AG04450 (cell line): ENCODE results near the gene CD9. TPM values are rescaled to one million over a fixed set of nuclear protein-coding genes. Genes with fewer than 3 reads are reported as not detected.

Experiments used
- CTCF ChIA-PET: fragments of 300-600, 350-600 bp; formaldehyde crosslinking; extraction: SDS; loops from one replicate; lab custom pipeline; 2022; ENCODE audit warnings: antibody characterized with exemption, inconsistent platforms; lab: Charles Lee
- POLR2A ChIA-PET: fragments of 350-600 bp; formaldehyde crosslinking; extraction: SDS; loops from one replicate; lab custom pipeline; 2021; ENCODE audit warnings: antibody characterized with exemption, inconsistent platforms; lab: Yijun Ruan, JAX
- DNase-seq: peaks from one replicate; pipeline ENCODE4 v3.0.0-alpha.2; 2011; ENCODE audit warnings: low read depth, low spot score
- H3K27ac ChIP-seq: one replicate; pipeline ENCODE4 v1.5.1; 2012; ENCODE audit warnings: low read depth, low read length, control low read depth
- H3K27me3 ChIP-seq: one replicate; pipeline ENCODE4 v1.6.0; 2012; ENCODE audit warnings: low read length; ENCODE audit not compliant: control insufficient read depth, insufficient read depth
- H3K4me3 ChIP-seq: 2 replicates; pipeline ENCODE4 v1.5.1; 2011; ENCODE audit warnings: mild to moderate bottlenecking, low read depth, low read length, control low read depth
- H3K9me3 ChIP-seq: 2 replicates; pipeline ENCODE4 v1.5.1; 2012; ENCODE audit warnings: low read length; ENCODE audit not compliant: control insufficient read depth, insufficient read depth
- CTCF ChIP-seq: IDR thresholded peaks from 2 replicates; pipeline ENCODE4 v1.5.1; 2011; ENCODE audit warnings: low read depth, low read length, control low read depth, inconsistent platforms
- polyA plus RNA-seq: library from polyadenylated mRNA; depleted of rRNA; stranded (reverse); fragments of >200 nt; gene quantifications from 2 replicates; pipeline ENCODE4 v1.2.3, GENCODE V29; 2011

The CD9 gene
- polyA plus RNA-seq, 1 experiment = 177 TPM

- Histone ChIP-seq H3K9me3 (no peaks in the 10 kb centered on the region), H3K27ac (peak overlapping the region; percentile 73), H3K4me3 (no peak overlapping the region), H3K27me3 (no peaks in the 10 kb centered on the region)
- DNase-seq = no peak
- ChIA-PET CTCF (interaction anchor here (1.2 to 1.6 kb wide), 2 partner anchors 15 to 104 kb away, joined by 3 to 7 read pairs; no protein-coding TSS in a partner anchor), POLR2A (no interaction called here)
- TF ChIP-seq CTCF = no peak
Measured at GRCh38 chr12:6180268-6181051, 19.7 kb upstream of the CD9 start.

DNA sequence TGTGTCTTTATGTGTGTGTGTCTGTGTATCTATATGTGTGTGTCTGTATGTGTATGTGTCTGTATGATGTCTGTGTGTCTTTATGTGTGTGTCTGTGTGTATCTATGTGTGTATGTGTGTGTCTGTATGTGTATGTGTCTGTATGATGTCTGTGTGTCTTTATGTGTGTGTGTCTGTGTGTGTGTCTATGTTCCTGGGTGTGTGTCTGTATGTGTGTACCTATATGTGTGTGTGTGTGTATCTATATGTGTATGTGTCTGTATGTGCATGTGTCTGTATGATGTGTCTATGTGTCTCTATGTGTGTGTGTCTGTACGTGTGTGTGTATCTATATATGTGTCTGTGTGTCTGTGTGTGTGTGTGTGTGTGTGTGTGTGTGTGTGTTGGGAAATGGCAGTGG lies 19.0 kb upstream of the CD9 start:
- Histone ChIP-seq H3K27me3 (no peaks in the 10 kb centered on the region), H3K27ac (no peak overlapping the region), H3K4me3 (no peak overlapping the region), H3K9me3 (no peaks in the 10 kb centered on the region)
- ChIA-PET POLR2A (no interaction called here), CTCF (interaction anchor here (3.1 kb wide), 1 partner anchor 15 kb away, joined by 24 read pairs; no protein-coding TSS in a partner anchor)
- no peak for TF ChIP-seq CTCF
- no peak for DNase-seq

DNA sequence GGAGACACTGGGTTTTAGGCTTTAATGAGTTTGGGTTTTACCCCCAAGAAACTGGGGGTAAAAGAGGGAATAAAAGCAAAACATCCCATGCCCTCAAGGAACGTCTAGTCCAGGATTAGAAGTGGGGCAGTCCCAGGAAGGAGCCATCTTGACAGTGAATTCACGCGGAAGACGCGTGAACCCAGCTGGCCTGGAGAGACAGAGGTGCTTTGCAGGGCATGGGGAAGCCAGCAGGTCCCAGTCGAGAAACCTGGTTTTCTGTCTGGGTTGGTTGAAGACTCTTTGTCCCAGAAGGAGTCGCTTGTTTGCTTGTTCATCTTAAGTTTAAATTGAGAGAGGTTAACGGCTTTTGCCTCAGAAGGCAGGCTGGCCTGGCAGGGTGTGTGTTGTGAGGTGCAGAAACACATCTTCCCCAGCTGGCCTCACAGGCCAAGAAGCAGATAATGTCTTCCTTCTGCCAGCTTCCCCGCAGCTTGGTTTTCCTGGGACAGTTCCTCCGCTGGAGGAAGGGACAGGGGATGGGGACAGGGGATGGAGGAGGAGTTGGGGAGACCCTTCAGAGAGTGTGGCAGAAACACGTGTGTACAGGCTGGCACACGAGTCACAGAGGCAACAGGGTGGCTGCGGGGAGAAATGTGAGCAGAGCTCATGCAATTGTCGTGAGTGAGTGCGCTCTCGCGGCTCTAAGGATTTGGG lies 18.5 kb upstream of the CD9 start:
- ChIA-PET CTCF (interaction anchor here (3.1 kb wide), 1 partner anchor 14 kb away, joined by 24 read pairs; no protein-coding TSS in a partner anchor), POLR2A (interaction anchor here (0.6 to 1.2 kb wide), 5 partner anchors 14 to 131 kb away, joined by 3 to 13 read pairs (median 7); no protein-coding TSS in a partner anchor)
- DNase-seq = no peak

GRCh38 chr12:6182279-6182898 lies 17.8 kb upstream of the CD9 start:
- H3K27me3 ChIP-seq = no peaks in the 10 kb centered on the region
- no peak for TF ChIP-seq CTCF
- peak overlapping the region; percentile 80 for H3K27ac ChIP-seq
- ChIA-PET POLR2A (interaction anchor here (0.6 to 1.2 kb wide), 5 partner anchors 15 to 131 kb away, joined by 3 to 13 read pairs (median 7); no protein-coding TSS in a partner anchor), CTCF (interaction anchor here (3.1 kb wide), 1 partner anchor 13 kb away, joined by 24 read pairs; no protein-coding TSS in a partner anchor)
- no peaks in the 10 kb centered on the region for H3K9me3 ChIP-seq
- no peak overlapping the region for H3K4me3 ChIP-seq
- DNase-seq = no peak

More for the DNA sequence above, 18.5 kb upstream of the CD9 start:
- H3K9me3 ChIP-seq = no peaks in the 10 kb centered on the region
- no peak overlapping the region for H3K4me3 ChIP-seq
- H3K27ac ChIP-seq = peak overlapping the region; percentile 80
- no peak for TF ChIP-seq CTCF
- H3K27me3 ChIP-seq = no peaks in the 10 kb centered on the region
